Hypothalamus (tissue), 51 donors: ENCODE data around the gene KLF13.

Source experiments
- DNase-seq, 51 donors: peaks; one replicate each; lab custom pipeline; 2025; lab: John Stamatoyannopoulos, UW

KLF13 gene

DNA sequence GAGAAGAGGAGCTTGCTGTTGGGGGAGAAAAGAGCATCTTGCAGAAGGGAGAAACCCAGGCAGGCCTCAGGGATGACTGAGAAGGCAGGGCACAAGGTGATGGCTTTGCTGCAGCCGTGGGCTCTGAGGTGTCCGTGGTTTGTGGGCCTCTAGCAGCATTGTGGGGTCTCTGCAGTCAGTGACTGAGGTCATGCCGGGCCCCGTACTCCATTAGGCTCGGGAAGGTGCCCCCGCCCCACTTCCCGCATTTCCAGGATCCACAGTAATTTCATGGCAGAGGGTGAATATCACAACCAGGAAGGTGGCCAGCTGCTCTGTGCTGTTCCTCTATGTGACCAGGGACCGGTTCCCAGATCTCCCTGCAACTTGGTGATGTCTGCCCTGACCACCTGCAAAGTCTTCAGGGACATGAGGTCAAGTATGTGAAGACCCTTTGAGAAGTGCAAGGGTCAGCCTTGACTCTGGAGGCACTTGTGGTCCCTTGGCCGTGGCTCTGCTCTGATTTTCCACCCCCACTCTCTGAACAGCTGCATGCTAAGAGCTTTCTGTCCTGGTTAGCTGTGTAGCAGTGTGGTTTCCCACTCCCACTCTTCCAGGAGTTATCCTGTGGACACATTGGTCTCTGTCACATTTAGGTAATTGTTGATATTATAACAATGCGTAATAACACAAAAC lies 3.6 kb downstream of the KLF13 start:
- no peak for DNase-seq

DNA sequence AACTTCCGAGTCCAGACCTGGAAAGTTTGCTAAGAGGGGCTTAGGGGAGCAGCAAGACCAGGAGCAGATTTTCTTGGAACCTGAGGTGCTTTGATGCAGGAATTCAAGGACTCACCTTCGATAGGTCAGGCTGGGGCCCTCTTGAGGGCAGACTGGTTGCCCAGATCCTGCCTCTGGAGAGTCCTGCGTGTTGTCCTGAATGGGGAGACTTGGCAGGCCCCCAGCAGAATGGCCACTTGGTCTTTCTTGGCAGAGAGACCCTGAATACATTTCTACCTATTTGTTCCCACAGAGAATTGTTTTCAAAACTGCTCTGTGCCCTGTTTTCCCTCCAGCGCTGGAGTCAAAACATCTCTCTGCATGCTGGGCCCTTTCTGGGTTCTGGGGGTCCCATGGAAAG lies 4.2 kb downstream of the KLF13 start:
- DNase-seq = peak in 11 of 51 donors; percentile 9 to 39 (median 34)

GRCh38 chr15:31331389-31331788 lies 4.8 kb downstream of the KLF13 start:
- no peak for DNase-seq

GRCh38 chr15:31332020-31332680 lies 5.5 kb downstream of the KLF13 start:
- no peak for DNase-seq

DNA sequence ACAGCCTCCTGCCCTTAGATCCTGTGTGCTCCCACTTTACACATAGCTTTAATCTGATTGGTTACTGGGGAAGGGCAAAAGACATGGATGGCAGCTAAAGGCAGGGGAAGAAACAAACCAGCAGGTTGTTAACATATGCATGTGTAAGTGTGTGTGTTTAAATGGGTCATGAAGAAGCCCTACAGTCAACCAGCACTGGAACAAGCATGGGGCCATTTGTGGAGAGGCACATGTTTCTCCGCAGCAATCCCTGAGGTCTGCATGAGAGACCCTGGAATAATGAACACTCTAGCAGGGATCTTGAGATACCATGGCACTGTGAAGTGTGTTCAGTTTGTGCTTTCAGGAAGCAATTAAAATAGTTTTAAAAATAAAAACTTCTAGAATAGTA lies 6.0 kb downstream of the KLF13 start:
- DNase-seq = no peak

GRCh38 chr15:31333119-31333518 lies 6.5 kb downstream of the KLF13 start:
- no peak for DNase-seq

GRCh38 chr15:31333820-31334219 lies 7.2 kb downstream of the KLF13 start:
- DNase-seq = no peak

- DNase-seq = no peak
Measured at GRCh38 chr15:31335989-31336592, 9.5 kb downstream of the KLF13 start.

DNA sequence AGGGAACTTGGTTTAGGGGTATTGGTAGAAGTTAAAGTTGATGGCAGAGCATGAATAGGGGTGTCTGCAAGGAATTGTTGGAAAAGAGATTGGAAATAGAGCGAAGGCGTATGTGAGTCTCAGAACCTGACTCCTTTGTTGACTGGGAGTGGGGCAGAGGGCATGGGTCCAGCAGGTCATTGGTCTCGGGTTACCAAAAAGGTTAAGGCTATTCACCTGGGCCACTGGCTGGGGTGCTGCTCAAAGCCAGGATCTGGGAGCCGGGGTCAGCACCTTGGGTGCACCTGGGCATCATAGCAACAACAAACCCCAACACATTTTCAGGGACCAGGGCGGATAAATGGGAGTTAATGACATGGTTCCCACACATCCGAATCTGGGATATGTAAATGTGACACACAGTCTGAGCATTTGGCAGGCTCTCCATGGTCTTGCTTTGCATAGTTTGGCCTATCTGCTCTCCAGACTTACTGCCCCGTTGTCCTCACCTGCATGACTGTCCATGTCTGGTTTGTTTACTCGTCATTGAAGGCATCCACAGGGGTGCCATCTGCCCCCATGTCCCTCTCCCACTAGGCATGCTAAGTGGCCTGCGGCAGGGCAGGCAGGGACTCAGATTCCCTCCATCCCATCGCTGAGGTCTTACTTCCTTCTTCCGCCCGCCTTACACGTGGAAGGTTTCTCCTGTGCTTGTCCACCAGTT lies 10.1 kb downstream of the KLF13 start:
- DNase-seq = no peak

- DNase-seq = no peak
Measured at GRCh38 chr15:31337352-31338031, 10.9 kb downstream of the KLF13 start.

DNA sequence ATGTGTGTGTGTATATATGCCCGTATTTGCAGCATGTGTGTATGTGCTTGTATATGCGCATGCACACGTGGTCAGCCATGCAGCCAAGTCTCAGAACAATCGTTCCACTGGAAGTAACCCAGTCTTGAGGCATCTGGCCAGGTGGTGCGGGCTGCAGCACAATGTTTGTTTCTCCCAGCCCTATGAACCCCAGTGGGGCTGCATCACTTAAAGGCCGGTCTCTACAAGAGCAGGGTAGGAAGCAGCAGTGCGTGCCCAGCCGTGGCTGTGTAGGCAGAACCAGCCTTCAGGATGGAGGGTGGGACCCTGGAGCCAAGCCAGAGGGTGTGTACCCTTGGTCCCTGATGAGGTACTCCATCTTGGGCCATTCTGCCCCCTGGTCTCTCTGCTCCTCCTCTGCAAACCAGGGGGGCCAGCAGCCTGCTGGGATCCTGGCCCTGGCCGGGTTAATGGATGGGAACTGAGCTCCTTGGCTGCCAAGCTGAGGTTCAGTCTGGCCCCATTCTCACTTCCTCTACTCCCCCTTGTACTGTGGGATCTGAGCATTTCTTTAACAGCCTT lies 11.8 kb downstream of the KLF13 start:
- DNase-seq = peak in 10 of 51 donors; percentile 25 to 57 (median 48)

- DNase-seq = peak in 22 of 51 donors; percentile 23 to 64 (median 42)
Measured at GRCh38 chr15:31338879-31339557, 12.4 kb downstream of the KLF13 start.

GRCh38 chr15:31339558-31339895 lies 12.9 kb downstream of the KLF13 start:
- DNase-seq = peak in 2 of 51 donors; percentile 25 to 60

GRCh38 chr15:31340047-31340446 lies 13.4 kb downstream of the KLF13 start:
- no peak for DNase-seq

GRCh38 chr15:31340592-31340991 lies 14.0 kb downstream of the KLF13 start:
- DNase-seq = no peak

DNA sequence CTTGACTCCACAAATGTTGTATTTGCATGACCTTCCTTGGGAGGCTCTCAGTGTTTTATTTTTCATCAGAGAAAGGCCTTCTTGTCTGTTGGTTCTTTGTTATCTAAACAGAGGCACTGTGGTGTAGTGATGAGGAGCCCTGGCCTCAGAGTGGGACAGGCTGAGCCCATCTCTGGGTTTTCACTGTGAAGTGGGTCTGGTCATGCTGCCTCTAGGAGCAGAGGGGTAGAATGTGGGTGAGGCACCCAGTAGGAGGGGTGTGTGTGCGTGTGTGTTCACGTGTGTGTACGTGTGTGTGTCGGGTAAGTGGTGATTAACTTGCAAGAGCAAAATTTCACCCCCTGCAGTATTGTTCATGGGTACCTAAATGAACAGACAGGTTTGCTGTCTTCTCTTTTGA lies 14.4 kb downstream of the KLF13 start:
- DNase-seq = peak in 7 of 51 donors; percentile 31 to 54 (median 38)

DNA sequence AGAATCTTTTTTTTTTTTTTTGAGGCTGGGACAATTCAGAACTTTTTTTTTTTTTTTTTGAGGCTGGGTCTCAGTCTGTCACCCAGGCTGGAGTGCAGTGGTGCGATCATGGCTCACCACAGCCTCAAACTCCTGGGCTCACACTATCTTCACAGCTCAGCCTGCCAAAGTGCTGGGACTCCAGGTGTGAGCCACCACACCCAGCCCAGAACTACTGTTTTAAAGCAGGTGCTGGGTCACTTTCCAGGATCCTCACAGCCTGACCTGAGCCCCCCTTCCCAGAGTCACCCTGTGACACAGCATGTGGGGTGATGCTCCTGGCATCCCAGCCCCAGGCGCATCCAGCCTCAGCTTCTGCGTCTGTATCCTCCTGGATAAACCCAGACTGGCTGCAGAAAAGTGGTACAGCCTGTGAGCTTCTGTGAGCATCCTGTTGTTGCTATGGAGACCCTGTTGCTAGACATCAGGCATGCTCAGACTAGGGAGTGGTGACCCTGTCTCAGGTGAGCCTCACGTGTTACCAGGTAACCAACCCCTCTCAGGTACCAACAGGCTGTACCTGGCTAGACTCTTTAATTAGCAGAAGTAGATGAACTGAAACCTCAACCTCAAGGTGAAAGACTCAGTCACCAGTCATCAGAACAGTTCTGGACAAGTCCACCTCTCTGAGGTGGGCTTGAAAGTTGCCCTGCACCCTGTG lies 15.0 kb downstream of the KLF13 start:
- DNase-seq = no peak

DNA sequence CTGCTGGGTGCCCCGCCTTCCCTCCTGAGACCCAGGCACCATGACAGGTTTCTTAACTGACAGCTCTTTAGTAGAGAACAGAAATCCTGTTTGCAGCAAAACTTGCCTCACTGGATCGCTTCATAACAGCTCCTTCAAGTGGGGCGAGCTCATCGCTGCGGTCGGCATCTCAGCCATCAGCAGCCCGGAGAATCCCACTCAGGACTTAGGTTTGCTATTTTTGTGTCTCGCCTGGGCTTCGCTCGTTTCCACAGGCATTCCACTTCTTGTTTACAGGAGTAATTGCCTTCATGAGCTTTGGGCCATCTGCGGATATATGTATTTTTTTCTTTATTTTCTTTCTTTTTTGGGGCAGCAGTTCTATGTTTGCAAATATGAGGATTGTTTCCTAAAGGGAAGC lies 15.7 kb downstream of the KLF13 start:
- DNase-seq = no peak
